ENCODE results near the gene DLK1.

Gene DLK1

GRCh38 chr14:100776681-100777365 lies 50.1 kb downstream of the DLK1 start:
- no peaks in the 10 kb centered on the region for H3K79me2 ChIP-seq (ENCODE audit: low read length)
- peaks cover 33% of the 10 kb centered on the region for H3K27me3 ChIP-seq (replicated peaks; ENCODE audit: insufficient read depth, low read length)
- no peak overlapping the region for H3K27ac ChIP-seq (ENCODE audit: low read length)
- no peak overlapping the region for H3K4me2 ChIP-seq (ENCODE audit: low read depth, low read length)
- H3K9me3 ChIP-seq (replicated peaks; ENCODE audit: insufficient read depth, low read length) = no peaks in the 10 kb centered on the region
- H3K4me1 ChIP-seq (ENCODE audit: low read length) = no peaks in the 10 kb centered on the region
- no peak for DNase-seq
- H2AFZ ChIP-seq (ENCODE audit: low read length) = no peak overlapping the region
- no peaks in the 10 kb centered on the region for H3F3A ChIP-seq (ENCODE audit: insufficient read depth, low read length)
- H4K20me1 ChIP-seq (ENCODE audit: insufficient read depth, low read length) = no peaks in the 10 kb centered on the region
- H3K4me3 ChIP-seq (ENCODE audit: low read length) = no peak overlapping the region
- no peaks in the 10 kb centered on the region for H3K36me3 ChIP-seq (replicated peaks; ENCODE audit: insufficient read depth, low read length)
- TF ChIP-seq CTCF (IDR thresholded peaks at IDR 0.05; ENCODE audit: low read length) (no peak), EZH2 (optimal IDR thresholded peaks at IDR 0.05; ENCODE audit: low read depth, low read length) (no peak), EZH2phosphoT487 (IDR thresholded peaks at IDR 0.05; ENCODE audit: low read length) (no peak)
- no peak overlapping the region for H3K9ac ChIP-seq (ENCODE audit: low read length)
- no peaks in the 10 kb centered on the region for H3K9me2 ChIP-seq (replicated peaks; ENCODE audit: insufficient read depth, low read length)

DNA sequence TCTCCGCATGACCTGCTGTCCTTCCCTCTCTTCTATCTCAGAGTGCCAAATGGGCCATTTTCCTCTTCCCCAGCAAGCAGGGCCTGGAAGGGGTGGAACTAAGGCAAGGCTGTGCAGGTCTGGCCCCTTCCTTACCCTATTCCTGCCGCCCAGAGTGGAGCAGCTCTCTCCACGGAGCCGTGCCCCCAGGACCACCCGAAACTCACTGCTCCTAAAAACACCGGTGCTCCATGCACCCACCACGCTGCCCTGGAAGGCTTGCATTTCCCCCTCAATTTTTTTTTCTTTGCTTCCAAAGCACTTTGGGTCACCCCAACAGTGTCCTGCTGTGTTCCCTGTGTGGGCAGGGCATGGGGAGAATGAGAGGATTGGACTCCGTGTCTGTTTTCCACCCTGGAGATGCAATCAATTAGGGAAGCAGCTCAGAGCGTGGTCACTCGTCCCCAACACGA lies 50.7 kb downstream of the DLK1 start:
- Histone ChIP-seq H3F3A (ENCODE audit: insufficient read depth, low read length) (no peaks in the 10 kb centered on the region), H3K9me2 (replicated peaks; ENCODE audit: insufficient read depth, low read length) (no peaks in the 10 kb centered on the region), H4K20me1 (ENCODE audit: insufficient read depth, low read length) (no peaks in the 10 kb centered on the region), H3K36me3 (replicated peaks; ENCODE audit: insufficient read depth, low read length) (no peaks in the 10 kb centered on the region), H3K9me3 (replicated peaks; ENCODE audit: insufficient read depth, low read length) (no peaks in the 10 kb centered on the region), H2AFZ (ENCODE audit: low read length) (no peak overlapping the region), H3K9ac (ENCODE audit: low read length) (no peak overlapping the region), H3K27ac (ENCODE audit: low read length) (no peak overlapping the region), H3K27me3 (replicated peaks; ENCODE audit: insufficient read depth, low read length) (peaks cover 33% of the 10 kb centered on the region), H3K4me3 (ENCODE audit: low read length) (no peak overlapping the region), H3K4me1 (ENCODE audit: low read length) (no peaks in the 10 kb centered on the region), H3K4me2 (ENCODE audit: low read depth, low read length) (no peak overlapping the region), H3K79me2 (ENCODE audit: low read length) (no peaks in the 10 kb centered on the region)
- no peak for DNase-seq
- no peak for TF ChIP-seq EZH2phosphoT487 (IDR thresholded peaks at IDR 0.05; ENCODE audit: low read length)
- no peak for TF ChIP-seq CTCF (IDR thresholded peaks at IDR 0.05; ENCODE audit: low read length)

GRCh38 chr14:100777818-100778525 lies 51.3 kb downstream of the DLK1 start:
- TF ChIP-seq CTCF (IDR thresholded peaks at IDR 0.05; ENCODE audit: low read length) (no peak), EZH2 (optimal IDR thresholded peaks at IDR 0.05; ENCODE audit: low read depth, low read length) (no peak), EZH2phosphoT487 (IDR thresholded peaks at IDR 0.05; ENCODE audit: low read length) (no peak)
- H3K9me3 ChIP-seq (replicated peaks; ENCODE audit: insufficient read depth, low read length) = no peaks in the 10 kb centered on the region
- no peak overlapping the region for H3K9ac ChIP-seq (ENCODE audit: low read length)
- no peaks in the 10 kb centered on the region for H3K9me2 ChIP-seq (replicated peaks; ENCODE audit: insufficient read depth, low read length)
- H3K36me3 ChIP-seq (replicated peaks; ENCODE audit: insufficient read depth, low read length) = no peaks in the 10 kb centered on the region
- no peak overlapping the region for H3K27ac ChIP-seq (ENCODE audit: low read length)
- H3F3A ChIP-seq (ENCODE audit: insufficient read depth, low read length) = no peaks in the 10 kb centered on the region
- H4K20me1 ChIP-seq (ENCODE audit: insufficient read depth, low read length) = no peaks in the 10 kb centered on the region
- H3K4me3 ChIP-seq (ENCODE audit: low read length) = no peak overlapping the region
- H2AFZ ChIP-seq (ENCODE audit: low read length) = no peak overlapping the region
- no peak overlapping the region for H3K4me2 ChIP-seq (ENCODE audit: low read depth, low read length)
- DNase-seq = no peak
- peaks cover 35% of the 10 kb centered on the region for H3K27me3 ChIP-seq (replicated peaks; ENCODE audit: insufficient read depth, low read length)
- H3K4me1 ChIP-seq (ENCODE audit: low read length) = no peaks in the 10 kb centered on the region
- H3K79me2 ChIP-seq (ENCODE audit: low read length) = no peaks in the 10 kb centered on the region
